HG03108 (cell line): ENCODE measurements around the gene HNRNPK.
A peak's percentile ranks its signal among the peaks of the same experiment; 100 is the strongest.
"Not testable (repeated sequence)": the region's sequence is repeated elsewhere in the genome, so short reads cannot be mapped to it uniquely, and the experiment has no call there.

ENCODE experiments used
- ATAC-seq: cut with Tn5 transposase; IDR thresholded peaks from one replicate; pipeline ENCODE4 v1.9.1; 2021; ENCODE audit warnings: moderate library complexity; ENCODE audit not compliant: unreplicated experiment

HNRNPK gene

DNA sequence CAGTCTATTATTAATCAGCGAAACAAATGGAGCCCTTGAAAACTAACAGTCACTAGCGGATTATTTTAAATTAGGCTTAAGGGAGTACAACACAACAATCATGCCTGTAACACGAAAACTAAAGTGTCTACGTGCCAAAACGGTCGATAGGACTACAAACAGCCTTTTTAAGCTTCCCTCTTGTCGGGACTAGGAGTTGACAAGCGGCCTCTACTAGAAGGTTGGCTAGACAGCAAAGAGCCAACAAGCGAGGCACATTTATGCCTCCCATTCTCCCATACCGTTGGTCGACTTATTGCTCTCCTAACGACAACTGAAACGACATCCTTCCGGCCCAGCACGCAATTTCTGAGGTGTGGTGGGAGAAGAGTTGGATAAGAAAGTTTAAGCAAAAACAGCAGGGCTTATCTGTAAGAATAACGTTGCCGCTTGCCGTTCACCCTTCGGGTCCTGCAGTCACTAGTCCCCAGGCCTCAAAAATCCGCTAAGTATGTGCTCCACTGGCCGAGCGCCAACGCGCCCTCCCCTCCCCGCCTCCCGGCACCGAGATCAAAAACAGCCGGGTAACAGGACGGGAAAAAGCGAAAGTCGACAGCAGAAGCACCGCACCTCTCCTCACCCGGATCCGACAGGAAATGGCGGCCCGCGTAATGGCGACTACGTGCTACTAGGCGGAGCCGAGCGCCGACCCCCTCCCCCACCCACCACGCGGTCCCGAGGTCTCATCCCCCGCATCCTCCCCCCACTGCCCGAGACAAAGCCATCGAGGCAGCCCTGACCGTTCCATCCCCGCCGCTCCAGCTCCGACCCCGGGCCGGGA lies 813 bp downstream of the HNRNPK start:
- ATAC-seq, result peak; percentile 23

DNA sequence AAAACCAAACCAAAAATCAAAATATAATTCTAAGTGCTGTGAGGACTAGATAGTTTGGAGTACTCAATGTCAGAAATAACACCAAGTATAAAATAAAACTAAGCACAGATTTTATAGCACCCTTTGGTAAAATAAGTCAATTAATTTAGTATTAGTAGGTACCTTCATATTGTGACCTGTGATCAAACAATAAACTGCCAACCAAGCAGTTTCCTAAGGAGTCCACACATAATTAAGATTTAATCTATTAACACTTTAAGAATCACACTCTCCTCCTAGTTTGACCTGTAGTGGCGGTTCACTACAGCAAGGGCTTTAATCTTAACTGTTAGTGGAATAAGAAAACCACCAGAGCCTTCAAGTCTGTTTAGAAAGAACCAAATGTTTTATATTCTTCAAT lies 2.8 kb downstream of the HNRNPK start:
- no peak for ATAC-seq

DNA sequence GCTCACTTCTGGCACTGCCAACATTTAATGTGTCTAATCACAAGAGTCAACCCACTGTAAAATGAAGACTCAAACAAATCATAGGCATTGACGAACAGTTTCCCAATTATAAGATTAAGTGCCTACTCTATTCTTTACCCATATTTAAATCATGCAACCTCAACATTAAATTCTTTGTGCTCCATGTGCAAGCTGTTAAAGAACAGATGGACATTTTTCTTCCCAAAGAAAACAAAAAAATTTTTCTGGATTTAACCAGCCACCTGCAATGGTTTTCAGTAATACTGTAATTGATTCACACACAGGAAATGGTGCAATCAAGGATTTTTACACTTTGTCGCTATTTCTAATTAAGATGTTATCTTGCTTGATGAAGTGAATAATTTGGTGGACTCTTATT lies 3.6 kb downstream of the HNRNPK start:
- no peak for ATAC-seq

DNA sequence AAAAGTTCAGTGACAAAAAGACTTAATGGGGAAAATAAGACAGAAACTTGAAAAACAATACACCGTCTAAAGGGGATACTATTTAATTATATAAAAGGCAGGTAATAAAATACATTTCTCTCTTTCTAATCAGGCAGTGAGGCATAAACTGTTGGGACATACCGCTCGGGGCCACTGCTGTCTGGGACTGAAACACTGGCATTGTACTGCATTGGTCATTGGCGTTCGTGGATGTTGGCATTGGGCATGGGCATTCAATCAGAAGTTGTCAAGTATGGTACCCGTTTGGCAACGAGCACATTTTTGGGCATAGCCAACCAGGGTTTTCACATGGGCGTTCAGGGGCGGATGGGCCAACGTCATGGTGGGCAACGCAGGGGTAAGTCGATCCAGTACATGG lies 4.7 kb downstream of the HNRNPK start:
- no peak for ATAC-seq

- ATAC-seq, result no peak
These were observed 7.7 kb downstream of the HNRNPK start for GRCh38 chr9:83972286-83972685.

- no peak for ATAC-seq
These were observed 8.5 kb downstream of the HNRNPK start for GRCh38 chr9:83971485-83971884.

GRCh38 chr9:83969602-83970001 lies 10.4 kb downstream of the HNRNPK start:
- no peak for ATAC-seq

GRCh38 chr9:83967073-83967472 lies 12.9 kb downstream of the HNRNPK start:
- no peak for ATAC-seq

GRCh38 chr9:83966209-83966582 lies 13.8 kb downstream of the HNRNPK start:
- ATAC-seq, result no peak

- ATAC-seq, result no peak
These were observed 14.4 kb downstream of the HNRNPK start for GRCh38 chr9:83965350-83966208.

GRCh38 chr9:83964973-83965349 lies 15.1 kb downstream of the HNRNPK start:
- no peak for ATAC-seq

GRCh38 chr9:83962165-83962564 lies 17.9 kb downstream of the HNRNPK start:
- ATAC-seq, result no peak

- no peak for ATAC-seq
These were observed 19.0 kb downstream of the HNRNPK start for GRCh38 chr9:83960991-83961390.

- ATAC-seq, result no peak
These were observed 21.0 kb downstream of the HNRNPK start for GRCh38 chr9:83959061-83959460.

GRCh38 chr9:83957248-83957513 lies 22.8 kb downstream of the HNRNPK start:
- ATAC-seq, result no peak

- peak; percentile 76 for ATAC-seq
These were observed 23.4 kb downstream of the HNRNPK start for GRCh38 chr9:83956436-83957247.

DNA sequence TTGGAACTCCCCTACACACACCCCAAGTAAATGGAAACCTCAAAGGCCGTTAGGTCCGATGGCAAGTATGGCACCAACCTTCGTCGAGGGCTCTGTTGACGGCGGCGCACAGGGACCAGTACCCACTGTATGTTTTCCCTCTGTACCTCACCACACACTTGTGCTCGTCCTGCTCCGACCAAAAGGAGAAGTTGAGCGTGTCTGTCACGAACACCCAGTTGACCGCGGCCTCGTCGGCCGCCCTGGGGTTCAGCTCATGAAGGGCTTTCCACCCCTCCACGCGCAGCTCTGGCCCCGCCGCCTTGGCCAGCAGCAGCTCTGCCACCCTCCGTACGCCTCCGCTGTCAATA lies 24.0 kb downstream of the HNRNPK start:
- ATAC-seq, result peak; percentile 53

GRCh38 chr9:83948096-83948495 lies 31.9 kb downstream of the HNRNPK start:
- not testable (repeated sequence) for ATAC-seq

- no peak for ATAC-seq
These were observed 39.3 kb downstream of the HNRNPK start for GRCh38 chr9:83940590-83941303.

DNA sequence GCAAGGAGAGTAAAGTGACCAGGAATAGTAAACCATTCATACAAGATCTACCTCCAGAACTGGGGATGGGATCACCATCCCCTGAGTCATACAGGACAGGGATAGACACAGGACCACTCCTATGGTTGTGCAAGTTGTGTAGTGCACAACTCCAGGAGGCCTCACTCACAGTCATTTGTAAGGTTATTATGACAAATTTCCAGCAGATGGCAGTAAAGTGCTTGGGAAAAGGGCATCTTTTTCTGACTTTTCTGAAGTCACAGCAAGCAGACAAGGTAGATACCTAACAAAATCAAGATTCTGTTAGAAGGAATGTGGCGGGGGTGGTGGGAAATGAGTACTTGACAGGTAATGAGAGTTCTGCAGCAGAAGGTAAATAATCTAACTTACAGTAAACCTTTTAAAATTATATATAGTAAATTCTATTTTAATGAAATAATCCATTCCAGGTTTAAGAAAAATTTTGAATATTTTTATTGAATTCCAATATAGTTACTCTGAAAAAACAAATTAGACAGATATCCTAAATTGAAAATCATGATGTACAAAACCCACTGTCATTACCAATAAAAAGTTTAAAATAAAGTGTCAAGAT lies 42.1 kb downstream of the HNRNPK start:
- ATAC-seq, result peak; percentile 63

DNA sequence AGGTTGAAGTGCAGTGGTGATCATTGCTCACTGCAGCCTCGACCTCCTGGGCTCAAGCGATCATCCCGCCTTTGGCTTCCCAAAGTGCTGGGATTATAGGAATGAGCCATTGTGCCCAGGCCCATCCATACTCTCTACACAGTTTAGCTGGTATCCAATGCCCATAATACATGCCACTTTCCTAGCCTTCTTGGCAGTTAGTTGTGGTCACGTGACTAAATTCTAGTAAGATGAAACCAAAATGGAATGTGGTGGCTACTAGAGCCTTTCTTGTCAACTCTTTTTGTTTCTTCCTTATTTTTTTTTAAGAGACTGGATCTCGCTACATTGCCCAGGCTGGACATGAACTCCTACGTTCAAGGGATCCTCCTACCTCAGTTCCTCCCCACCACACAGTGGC lies 43.5 kb downstream of the HNRNPK start:
- no peak for ATAC-seq
